GM19351 (cell line): ENCODE results near the gene ABCF2.
A peak's percentile ranks its signal among the peaks of the same experiment; 100 is the strongest.

Experiments used
- ATAC-seq: cut with Tn5 transposase; IDR thresholded peaks from one replicate; pipeline ENCODE4 v1.9.1; 2021; ENCODE audit warnings: mild to moderate bottlenecking, moderate library complexity; ENCODE audit not compliant: unreplicated experiment

The ABCF2 gene

DNA sequence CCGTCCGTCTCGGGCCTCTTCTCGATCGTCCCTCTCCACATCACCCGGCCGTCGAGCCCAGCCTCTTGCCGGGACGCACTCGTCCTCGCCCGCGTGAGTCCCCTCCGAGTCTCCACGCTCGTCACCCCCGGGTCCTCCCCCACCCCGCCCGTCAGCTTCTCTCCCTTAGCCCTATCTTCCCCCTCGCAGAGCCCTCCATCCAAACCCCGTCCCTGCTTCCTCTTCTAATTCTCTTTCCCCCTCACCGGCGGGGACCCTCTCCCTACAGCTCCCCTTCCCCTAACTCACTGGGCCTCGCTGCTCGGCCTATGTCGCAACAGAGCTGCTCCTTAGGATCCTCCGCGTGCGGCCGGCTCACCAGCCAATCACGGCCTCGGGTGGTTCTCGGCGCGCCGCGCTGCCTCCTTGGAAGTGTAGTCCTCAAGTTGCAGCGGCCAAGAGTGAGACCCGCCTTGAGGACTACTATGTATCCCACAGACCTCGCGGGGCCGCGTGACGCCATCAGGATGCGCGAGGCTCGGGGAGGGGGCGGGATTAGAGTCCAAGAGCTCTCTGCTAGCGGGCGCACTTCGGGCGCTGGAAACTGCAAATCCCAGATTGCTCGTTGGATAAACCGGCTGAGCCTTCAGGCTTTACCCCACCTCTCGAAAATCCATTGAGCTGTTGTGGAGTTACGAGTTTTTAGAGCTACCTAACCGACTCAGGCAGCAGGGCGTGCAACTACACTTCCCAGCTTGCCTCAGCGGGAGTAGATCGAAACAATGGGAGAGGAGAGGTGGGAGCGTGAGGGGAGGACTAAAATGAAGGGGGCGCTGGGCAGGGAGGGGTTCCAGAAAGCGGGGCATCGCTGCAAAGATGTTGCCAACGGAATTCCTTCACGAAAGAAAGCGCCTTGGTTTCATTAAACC, at the start of gene ABCF2:
Gene ABCF2 (minus strand): TSS at position 331 of the 908 bp plus-strand sequence. CDS start 747 bp downstream, outside the sequence.
- ATAC-seq: peak; percentile 98

GRCh38 chr7:151275813-151276577, 49.0 kb upstream of the ABCF2 start:
- ATAC-seq: no peak

DNA sequence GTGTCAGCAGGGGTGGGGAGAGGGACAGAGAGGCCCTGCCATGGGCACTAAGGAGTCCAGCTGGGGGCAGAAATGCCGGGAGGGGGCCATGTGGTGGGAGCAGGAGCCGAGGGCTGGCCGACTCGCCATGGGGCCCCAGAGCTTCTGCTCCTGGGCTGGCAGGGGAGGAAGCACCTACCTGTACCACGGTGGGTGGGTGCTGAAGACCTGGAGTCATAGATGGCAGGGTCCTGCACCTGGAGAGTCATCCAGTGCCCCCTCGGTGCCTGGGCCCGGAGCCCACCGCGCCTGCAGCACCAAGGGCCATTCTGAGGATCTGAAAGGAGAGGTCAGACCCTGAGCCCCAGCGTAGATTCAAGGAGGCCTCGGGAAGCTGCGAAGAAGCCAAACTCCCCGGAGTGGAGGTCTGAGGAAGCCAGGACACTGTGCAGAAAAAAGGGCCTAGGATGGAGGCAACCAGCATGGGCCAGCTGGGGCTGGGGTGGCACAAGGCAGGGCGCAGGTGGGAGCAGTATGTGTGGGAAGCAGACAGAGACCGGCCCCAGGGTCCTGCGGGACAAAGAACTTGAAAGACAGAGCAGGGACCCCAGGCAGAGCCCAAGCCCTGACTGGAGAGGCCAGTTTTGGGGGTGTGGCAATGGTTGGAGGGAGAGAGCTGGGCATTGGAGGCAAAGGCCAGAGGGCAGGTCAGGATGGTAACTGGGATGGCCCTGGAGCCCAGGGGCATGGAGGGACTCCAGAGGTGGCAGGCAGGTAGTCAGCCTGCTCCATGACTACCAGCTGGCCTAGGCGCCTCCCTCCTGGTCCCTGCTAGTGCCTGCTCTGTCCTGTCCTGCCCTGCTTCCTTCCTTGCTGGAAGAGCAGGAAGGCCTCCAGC, 48.2 kb upstream of the ABCF2 start:
- ATAC-seq: no peak

DNA sequence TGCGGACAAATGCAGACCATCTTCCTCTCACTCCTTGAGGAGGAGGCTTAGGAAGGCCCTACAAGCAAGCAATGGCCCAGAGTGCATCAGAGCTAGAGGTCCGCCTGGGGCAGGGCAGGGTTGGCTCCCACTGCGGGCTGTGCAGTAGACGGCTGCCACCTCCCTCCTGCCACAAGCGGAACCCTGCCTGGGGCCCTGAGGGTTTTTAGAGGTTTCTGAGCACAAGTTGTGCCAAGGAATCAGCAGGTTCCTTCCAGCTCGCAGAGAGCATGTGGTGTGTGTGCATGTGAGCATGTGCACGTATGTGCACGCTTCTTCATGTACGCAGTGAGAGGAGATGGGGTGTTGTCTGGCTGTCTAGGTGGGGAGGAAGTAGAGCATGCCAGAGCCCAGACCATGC, 47.4 kb upstream of the ABCF2 start:
- no peak for ATAC-seq

DNA sequence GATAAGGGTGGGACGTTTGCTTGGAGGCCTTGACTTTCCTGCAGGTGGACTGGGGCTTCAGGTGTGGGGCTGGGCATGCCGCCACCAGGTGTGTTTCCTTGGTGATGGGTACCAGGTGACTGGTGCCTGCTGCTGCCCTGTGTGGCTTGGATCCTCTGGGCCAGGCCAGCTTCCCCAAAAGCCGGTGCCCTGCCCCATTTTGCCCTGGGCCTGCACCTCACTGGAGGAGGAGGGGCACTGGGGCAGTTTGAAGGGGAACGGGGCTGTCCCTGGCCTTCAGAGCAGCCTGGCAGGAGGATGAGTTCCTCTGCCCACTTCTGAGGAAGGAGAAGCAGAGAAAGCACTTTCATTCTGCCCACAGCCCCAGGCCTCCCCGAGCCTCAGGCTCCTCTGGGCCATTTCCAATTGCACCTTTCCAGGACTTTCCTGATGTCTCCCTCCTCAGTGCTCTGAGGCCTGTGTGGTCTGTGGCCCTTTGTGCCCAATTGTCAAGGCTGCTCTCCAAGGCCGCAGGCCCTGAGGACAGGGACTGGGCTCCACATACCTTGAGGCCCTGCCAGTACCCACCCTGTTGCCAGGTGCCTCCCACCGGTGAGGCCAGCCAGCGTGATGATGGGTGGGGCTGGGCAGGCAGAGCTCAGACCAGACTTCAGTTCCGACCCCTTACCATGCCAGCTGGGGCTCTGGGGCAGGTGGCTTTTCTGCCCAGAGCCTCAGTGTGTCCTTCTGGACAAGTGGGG, 46.8 kb upstream of the ABCF2 start:
- no peak for ATAC-seq

DNA sequence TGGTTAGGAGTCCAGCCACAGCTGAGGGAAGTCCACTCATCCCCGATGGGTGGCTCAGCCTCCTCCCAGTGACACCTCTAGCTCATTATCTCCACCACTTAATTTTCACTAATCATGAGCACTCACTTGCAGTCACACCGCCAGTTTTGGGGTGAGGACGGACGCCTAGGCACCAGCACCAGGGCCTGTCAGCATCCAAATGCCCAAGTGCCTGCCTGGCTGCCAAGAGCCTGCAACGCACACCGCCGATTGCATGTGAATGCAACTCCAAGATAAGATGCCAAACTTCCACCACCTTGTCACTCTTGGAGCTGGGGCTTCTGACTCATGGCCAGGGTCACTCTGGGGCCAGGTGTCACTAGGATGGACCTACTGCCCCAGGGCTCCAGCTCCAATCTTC, 45.9 kb upstream of the ABCF2 start:
- ATAC-seq: no peak

- ATAC-seq: no peak
Observed at GRCh38 chr7:151272405-151272804, 45.4 kb upstream of the ABCF2 start.

GRCh38 chr7:151271699-151272355, 44.8 kb upstream of the ABCF2 start:
- ATAC-seq: no peak

- ATAC-seq: no peak
Observed at GRCh38 chr7:151269511-151269910, 42.5 kb upstream of the ABCF2 start.

DNA sequence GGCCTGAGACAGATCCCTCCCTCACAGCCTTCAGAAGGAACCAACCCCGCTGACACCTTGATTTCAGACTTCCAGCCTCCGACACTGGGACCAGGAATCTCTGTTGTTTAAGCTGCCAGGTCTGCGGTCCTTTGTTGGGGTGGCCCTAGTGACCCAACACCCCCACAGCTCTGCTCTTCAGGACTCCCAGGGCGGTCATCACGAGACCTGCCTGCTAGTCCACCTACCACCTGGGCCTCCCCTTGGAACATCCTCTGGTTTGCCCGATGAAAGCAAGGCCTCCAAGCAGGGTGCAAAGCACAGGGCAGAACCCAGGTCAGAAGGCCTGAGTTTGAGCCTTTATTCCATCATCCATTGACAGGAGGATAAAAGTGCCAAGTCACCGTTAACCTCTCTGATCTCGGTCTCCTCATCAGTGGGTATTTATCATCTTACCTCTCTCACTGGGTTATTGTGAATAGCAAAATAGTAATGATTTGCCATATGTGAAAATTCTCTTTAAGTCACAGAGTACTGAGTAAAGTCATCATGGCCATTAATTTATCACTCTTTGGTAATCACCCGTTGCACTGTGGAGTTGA, 38.4 kb upstream of the ABCF2 start:
- ATAC-seq: no peak

GRCh38 chr7:151264615-151265014, 37.6 kb upstream of the ABCF2 start:
- no peak for ATAC-seq

DNA sequence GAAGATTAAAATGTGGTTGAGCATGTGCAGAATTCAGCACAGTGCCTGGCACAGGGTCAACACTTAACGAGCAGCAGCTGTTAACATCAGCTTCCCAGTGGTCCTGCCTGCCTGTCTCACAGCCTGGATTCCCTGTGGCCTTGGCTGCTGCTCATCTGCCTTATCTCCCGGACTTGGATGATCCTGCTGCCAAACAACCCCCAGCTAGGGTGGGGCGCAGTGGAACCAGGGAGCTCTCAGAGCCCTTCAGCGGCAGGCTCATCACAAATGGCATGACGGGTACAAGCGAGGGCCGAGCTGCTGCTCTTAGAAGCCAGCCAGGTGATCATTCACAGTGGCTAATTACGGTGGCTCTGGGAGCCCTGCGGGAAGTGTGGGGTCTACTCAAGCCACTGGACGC, 34.5 kb upstream of the ABCF2 start:
- ATAC-seq: no peak

DNA sequence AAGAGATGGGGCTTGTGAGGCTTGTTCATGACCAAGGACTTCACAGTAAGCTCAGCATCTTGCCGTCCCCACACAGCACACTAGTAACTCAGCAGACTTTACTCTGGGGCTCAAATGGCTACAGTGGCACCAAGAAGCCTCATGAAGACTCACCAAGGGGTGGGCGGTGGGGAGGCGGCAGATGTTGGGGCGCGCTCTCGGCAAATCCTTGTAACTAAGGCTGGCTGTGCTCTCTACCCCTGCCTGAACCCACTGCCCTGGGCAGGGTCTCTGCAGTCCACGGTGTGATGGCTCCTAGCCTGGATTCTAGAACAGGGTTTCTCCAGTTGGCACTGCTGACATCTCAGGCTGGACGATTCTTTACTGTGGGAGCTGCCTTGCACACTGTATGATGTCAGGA, 33.9 kb upstream of the ABCF2 start:
- no peak for ATAC-seq

DNA sequence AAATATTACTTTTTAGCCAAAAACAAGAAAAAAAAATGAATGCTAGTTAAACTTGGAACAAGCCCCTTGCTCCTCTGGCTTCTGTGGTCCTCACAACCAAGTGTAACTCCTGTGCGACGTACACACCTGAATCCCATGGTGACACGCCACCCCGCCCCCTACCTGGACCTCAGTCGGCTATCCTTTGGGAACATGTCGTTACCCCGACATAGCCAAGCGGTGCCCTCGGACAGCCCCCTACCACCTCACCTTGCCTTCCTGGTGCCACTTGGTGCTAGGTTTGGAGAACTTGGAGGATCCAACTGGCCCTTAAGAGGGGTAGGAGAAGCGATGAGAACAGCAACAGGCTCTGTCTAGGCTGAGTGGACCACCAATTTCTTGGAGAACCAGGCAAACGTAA, 33.5 kb upstream of the ABCF2 start:
- ATAC-seq: no peak

DNA sequence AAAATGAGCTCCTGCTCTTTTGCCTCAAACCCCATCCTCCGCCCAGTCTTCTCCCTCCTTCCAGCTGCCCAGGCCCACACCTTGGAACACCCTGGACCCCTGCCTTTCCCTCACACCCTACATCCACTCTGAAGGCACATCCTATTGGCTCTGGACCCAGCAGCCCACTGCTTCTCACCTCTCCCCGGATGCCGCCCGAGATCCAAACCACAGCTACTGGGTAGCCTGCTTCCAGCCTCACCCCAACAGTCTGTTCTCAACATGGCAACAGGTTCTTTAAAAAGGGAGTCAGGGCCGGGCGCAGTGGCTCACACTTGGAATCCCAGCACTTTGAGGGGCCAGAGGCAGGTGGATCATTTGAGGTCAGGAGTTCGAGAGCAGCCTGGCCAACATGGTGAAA, 31.0 kb upstream of the ABCF2 start:
- ATAC-seq: no peak

DNA sequence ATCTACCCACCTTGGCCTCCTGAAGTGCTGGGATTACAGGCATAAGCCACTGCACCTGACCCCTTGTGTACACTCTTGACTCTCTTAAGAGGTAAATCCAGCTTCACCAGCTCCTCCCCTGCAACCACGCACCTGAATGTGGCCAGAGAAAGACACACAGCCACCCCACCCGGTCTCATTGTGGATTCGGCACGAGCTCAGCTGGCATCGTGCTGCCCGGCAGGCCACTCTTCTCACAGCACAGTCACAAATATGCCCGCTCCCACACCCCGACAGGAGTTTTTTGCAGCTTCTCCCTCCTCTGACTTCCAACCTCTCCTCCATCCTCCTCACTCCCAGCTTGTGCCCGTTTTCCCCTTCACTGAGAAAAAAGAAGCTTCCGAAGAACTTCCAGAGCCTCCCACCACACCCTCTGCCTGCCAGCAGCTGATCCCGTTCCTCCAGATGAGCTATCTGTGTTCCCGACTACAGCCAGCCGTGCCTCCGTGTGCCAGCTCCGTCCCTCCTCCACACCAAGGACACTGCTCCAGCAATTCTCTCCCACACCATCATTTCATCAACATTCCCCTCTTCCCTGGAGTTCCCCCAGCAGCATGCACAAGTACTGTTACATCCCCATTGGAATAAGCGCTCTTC, 29.5 kb upstream of the ABCF2 start:
- no peak for ATAC-seq

GRCh38 chr7:151255390-151255789, 28.4 kb upstream of the ABCF2 start:
- no peak for ATAC-seq

DNA sequence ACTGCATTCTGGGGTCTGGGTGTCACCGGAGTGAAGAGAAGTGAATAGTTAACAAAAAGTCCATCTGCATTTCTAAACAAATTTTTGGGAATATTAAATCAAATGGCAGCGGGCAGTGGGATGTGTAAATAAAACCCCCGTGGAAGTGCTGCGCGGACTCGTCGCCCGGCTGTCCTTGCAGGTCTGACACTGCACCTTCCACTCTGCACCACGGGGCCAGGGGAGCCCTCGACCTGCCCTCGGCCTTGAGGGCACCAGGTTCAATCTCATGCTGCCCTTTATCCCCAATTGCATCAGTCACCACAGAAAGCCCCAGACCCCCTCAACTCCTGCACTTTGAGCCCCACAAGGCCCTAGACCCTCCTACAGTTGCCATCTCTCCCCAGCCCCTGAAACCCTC, 27.8 kb upstream of the ABCF2 start:
- ATAC-seq: no peak

DNA sequence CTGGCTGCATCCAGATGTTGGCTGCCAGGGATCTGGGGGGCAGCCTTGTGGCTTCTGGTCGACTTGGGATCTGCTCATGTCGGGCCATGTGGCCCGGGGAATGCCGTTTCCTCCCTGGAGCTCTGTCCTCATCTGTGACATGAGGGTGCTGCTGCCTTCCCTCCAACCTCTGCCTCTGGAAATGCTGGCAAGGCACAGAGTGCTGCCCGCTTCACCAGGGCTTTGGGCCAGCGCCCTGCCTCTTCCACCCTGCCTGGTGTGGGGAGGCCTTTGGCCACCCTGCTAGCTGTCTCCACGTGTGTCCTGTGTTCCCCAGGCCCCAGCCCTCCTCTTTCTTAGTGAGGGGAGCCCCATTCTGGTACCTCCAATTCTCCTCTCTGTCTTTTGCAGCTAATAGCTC, 27.3 kb upstream of the ABCF2 start:
- ATAC-seq: no peak
